Lower lobe of right lung (tissue), 2 donors: Measurements from ENCODE around the gene PRUNE1. TPM values are rescaled to one million over a fixed set of nuclear protein-coding genes. Genes with fewer than 3 reads are reported as not detected.

Source experiments
- ATAC-seq, 2 donors: fragments of 200-7000 bp; cut with Tn5 transposase; one replicate each; pipeline ENCODE4 v1.9.1; 2020 to 2022; ENCODE audit warnings: mild to moderate bottlenecking in 2 of 2, moderate library complexity in 2 of 2
- DNase-seq: peaks from one replicate; pipeline ENCODE4 v3.0.0-alpha.2; 2020
- H3K27ac ChIP-seq: fragments of 200-600 bp; one replicate; pipeline ENCODE4 v1.8.0; 2022
- H3K27me3 ChIP-seq: fragments of 200-600 bp; one replicate; pipeline ENCODE4 v1.8.0; 2022; ENCODE audit warnings: low read depth
- H3K36me3 ChIP-seq: fragments of 200-600 bp; one replicate; pipeline ENCODE4 v1.8.0; 2022; ENCODE audit warnings: mild to moderate bottlenecking
- H3K4me1 ChIP-seq: fragments of 200-600 bp; one replicate; pipeline ENCODE4 v1.8.0; 2022
- H3K4me3 ChIP-seq: fragments of 200-600 bp; one replicate; pipeline ENCODE4 v1.8.0; 2022; ENCODE audit warnings: mild to moderate bottlenecking
- H3K9me3 ChIP-seq: fragments of 200-600 bp; one replicate; pipeline ENCODE4 v1.8.0; 2022
- intact Hi-C: fragments of 100-400 bp; cut with DNase I; formaldehyde crosslinking; loops from one replicate; pipeline ENCODE4 v1.11.0; 2022
- total RNA-seq: library from RNA; stranded (reverse); fragmentation: NEBNext Ultra II Directional; extraction: Animal tissue kit (Norgen Biotek cat#: 25700); gene quantifications from one replicate; pipeline ENCODE4 v1.2.1, GENCODE V29; 2021
- TF ChIP-seq, protein P1 (sequence below): fragments of 200-600 bp; IDR thresholded peaks from one replicate; pipeline ENCODE4 v1.8.0; 2022; ENCODE audit warnings: antibody characterized with exemption, mild to moderate bottlenecking
- donor health status: DM: no; HTN: yes; CAD: no; lungs with severe emphysema.

PRUNE1 gene
- total RNA-seq, 1 donor from 2014 or later: 21.4 TPM

GRCh38 chr1:150979092-150980056, 28.9 kb upstream of the PRUNE1 start:
- intact Hi-C loops: no loop called here
- DNase-seq: peak; percentile 89

GRCh38 chr1:150981177-150981804, 27.0 kb upstream of the PRUNE1 start:
- ATAC-seq (peak; percentile 61 to 66), DNase-seq (peak; percentile 69)
- Histone ChIP-seq H3K4me3 (no peak overlapping the region), H3K4me1 (peaks cover 57% of the 10 kb centered on the region), H3K27me3 (no peaks in the 10 kb centered on the region), H3K36me3 (no peaks in the 10 kb centered on the region), H3K27ac (peak overlapping the region; percentile 43), H3K9me3 (no peaks in the 10 kb centered on the region)
- TF ChIP-seq, protein P1, sequence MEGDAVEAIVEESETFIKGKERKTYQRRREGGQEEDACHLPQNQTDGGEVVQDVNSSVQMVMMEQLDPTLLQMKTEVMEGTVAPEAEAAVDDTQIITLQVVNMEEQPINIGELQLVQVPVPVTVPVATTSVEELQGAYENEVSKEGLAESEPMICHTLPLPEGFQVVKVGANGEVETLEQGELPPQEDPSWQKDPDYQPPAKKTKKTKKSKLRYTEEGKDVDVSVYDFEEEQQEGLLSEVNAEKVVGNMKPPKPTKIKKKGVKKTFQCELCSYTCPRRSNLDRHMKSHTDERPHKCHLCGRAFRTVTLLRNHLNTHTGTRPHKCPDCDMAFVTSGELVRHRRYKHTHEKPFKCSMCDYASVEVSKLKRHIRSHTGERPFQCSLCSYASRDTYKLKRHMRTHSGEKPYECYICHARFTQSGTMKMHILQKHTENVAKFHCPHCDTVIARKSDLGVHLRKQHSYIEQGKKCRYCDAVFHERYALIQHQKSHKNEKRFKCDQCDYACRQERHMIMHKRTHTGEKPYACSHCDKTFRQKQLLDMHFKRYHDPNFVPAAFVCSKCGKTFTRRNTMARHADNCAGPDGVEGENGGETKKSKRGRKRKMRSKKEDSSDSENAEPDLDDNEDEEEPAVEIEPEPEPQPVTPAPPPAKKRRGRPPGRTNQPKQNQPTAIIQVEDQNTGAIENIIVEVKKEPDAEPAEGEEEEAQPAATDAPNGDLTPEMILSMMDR: no peak
- intact Hi-C loops: no loop called here

More at GRCh38 chr1:150979092-150980056, 28.9 kb upstream of the PRUNE1 start:
- no peaks in the 10 kb centered on the region for H3K36me3 ChIP-seq
- H3K27ac ChIP-seq: peak overlapping the region; percentile 82
- no peaks in the 10 kb centered on the region for H3K27me3 ChIP-seq
- ATAC-seq: peak; percentile 57 to 78
- H3K9me3 ChIP-seq: no peaks in the 10 kb centered on the region
- peak overlapping the region; percentile 42 for H3K4me3 ChIP-seq
- TF ChIP-seq, protein P1: peak; percentile 100
- peaks cover 70% of the 10 kb centered on the region for H3K4me1 ChIP-seq

DNA sequence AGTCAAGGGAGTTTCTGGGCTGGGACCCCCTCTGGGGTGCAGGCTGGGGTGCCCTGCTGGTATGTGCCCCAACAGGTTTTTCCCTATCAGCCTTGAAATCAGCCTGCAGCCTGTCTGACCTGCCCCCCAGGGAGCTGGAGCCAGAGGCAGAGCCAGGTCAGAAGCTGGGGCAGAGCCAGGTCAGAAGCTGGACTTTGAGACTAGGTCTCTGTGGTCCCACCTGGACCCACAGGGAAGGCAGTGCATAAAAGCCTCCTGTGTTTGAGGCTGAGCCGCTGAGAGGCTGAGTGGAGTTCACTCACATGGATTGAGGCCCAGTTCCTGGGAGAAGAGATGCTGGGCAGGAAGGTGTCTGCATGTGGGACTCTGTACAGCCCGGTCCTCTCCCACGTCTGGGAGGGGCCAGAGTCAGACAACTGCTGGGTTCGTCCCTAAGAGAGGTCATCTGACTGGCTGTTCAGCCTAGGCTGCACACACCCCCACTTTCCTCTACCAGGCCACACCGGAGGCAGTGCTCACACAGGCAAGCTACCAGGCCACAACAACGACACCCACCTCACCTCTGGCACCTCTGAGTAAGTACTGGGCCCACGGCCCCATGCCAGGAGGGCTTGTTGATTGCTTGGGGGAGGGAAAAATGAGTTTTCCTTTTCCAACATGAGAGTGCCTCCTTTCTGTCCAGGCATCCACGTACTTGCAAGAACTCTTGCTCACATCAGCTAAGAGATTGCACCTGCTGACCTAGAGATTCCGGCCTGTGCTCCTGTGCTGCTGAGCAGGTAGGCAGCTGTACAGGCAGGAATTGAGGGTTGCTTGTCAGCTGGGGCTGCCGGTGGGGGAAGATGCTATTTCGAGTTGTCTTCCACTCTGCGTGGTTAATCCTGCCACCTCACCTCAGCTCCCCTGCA, 26.2 kb upstream of the PRUNE1 start, which contains the start of gene ANXA9:
ANXA9 (plus strand) TSS at position 488 of the 908 bp plus-strand sequence. CDS start 814 bp downstream, outside the sequence.
- ATAC-seq (peak; percentile 13 to 17), DNase-seq (no peak)
- intact Hi-C loops: no loop called here
- TF ChIP-seq, protein P1: no peak
- no peaks in the 10 kb centered on the region for H3K9me3 ChIP-seq
- no peaks in the 10 kb centered on the region for H3K27me3 ChIP-seq
- H3K36me3 ChIP-seq: no peaks in the 10 kb centered on the region
- no peak within 1 kb of the TSS for H3K4me3 ChIP-seq
- H3K4me1 ChIP-seq: peaks cover 50% of the 10 kb centered on the region
- peak within 1 kb of the TSS; percentile 43 for H3K27ac ChIP-seq

DNA sequence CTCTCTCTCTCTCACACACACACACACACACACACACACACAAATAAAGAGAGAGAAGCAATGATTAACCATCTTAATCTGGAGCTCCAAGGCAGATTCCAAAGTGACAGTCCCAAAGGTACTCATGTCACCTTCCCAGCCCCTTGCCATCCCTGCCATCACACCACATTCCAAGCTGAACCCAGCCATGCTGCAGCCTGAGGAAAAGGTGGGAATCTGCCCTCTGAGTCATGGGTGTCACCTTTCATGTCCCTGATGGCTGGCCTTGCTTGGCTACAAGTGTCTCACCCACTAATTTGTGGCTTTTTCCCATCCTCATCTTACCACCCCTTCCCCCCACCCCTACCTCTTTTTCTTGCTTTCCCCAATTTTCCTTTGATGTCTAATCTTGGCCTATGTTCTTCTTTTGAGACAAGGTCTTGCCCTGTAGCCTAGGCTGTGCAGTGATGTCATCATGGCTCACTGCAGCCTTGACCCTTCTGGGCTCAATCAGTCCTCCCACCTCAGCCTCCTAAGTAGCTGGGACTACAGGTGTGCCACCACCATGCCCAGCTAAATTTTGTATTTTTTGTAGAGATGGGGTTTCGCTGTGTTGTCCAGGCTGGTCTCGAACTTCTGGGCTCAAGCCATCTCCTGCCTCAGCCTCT, 22.9 kb upstream of the PRUNE1 start:
- no peak for DNase-seq
- intact Hi-C loops: no loop called here
- H3K4me1 ChIP-seq: peaks cover 18% of the 10 kb centered on the region
- no peaks in the 10 kb centered on the region for H3K27me3 ChIP-seq
- H3K27ac ChIP-seq: no peak overlapping the region
- no peaks in the 10 kb centered on the region for H3K9me3 ChIP-seq
- no peak overlapping the region for H3K4me3 ChIP-seq
- ATAC-seq: no peak
- TF ChIP-seq, protein P1: no peak
- no peaks in the 10 kb centered on the region for H3K36me3 ChIP-seq
